IMR-90 (cell line): ENCODE measurements around the gene GAL3ST3. TPM values are rescaled to one million over a fixed set of nuclear protein-coding genes. Genes with fewer than 3 reads are reported as not detected.

Source experiments
- ATAC-seq: fragments of 200-7000 bp; cut with Tn5 transposase; 2 replicates; pipeline ENCODE4 v1.9.1; 2020; ENCODE audit warnings: low read depth, mild to moderate bottlenecking, moderate library complexity
- BruUV-seq: library from RNA; stranded (reverse); fragments of 400-500 nt; replicated peaks from 2 replicates; lab custom pipeline; 2021; lab: Mats Ljungman, UMichigan
- CTCF ChIA-PET: fragments of 300-600 bp; formaldehyde crosslinking; extraction: SDS; loops from one replicate; lab custom pipeline; 2021; ENCODE audit warnings: antibody characterized with exemption; lab: Yijun Ruan, JAX
- POLR2A ChIA-PET: fragments of 300-600 bp; sonication (Branson Sonifier 250); formaldehyde crosslinking; loops from one replicate; lab custom pipeline; 2022; ENCODE audit warnings: antibody characterized with exemption; ENCODE audit not compliant: unreplicated experiment; lab: Charles Lee
- DNase-seq: peaks from one replicate; pipeline ENCODE4 v3.0.0; 2013
- H2AFZ ChIP-seq: replicated peaks from 2 replicates; pipeline ENCODE3; 2013; ENCODE audit warnings: low read length, mild to moderate bottlenecking; ENCODE audit not compliant: poor library complexity
- H2AK5ac ChIP-seq: 2 replicates; pipeline ENCODE4 v1.6.1; 2013; ENCODE audit warnings: low read depth, low read length, inconsistent platforms
- H2AK9ac ChIP-seq: replicated peaks from 2 replicates; pipeline ENCODE3; 2013; ENCODE audit warnings: mild to moderate bottlenecking, low read depth, low read length, moderate library complexity; ENCODE audit not compliant: poor library complexity
- H2BK120ac ChIP-seq: 2 replicates; pipeline ENCODE4 v1.6.1; 2013; ENCODE audit warnings: low read depth, low read length, inconsistent platforms
- H2BK15ac ChIP-seq: 3 replicates; pipeline ENCODE4 v1.6.1; 2013; ENCODE audit warnings: low read depth, low read length, inconsistent platforms
- H2BK20ac ChIP-seq: 2 replicates; pipeline ENCODE4 v1.6.1; 2013; ENCODE audit warnings: low read depth, mild to moderate bottlenecking, inconsistent platforms, low read length, moderate library complexity
- H2BK5ac ChIP-seq: 2 replicates; pipeline ENCODE4 v1.6.1; 2013; ENCODE audit warnings: mild to moderate bottlenecking, low read depth, low read length, inconsistent platforms; ENCODE audit not compliant: poor library complexity, severe bottlenecking
- H3K14ac ChIP-seq: replicated peaks from 2 replicates; pipeline ENCODE4 v1.6.1; 2013; ENCODE audit warnings: low read depth, low read length, inconsistent platforms
- H3K18ac ChIP-seq: 2 replicates; pipeline ENCODE4 v1.6.1; 2013; ENCODE audit warnings: low read depth, low read length, control low read depth
- H3K23ac ChIP-seq: 2 replicates; pipeline ENCODE4 v1.6.1; 2013; ENCODE audit warnings: low read depth, low read length, inconsistent platforms
- H3K27ac ChIP-seq: 2 replicates; pipeline ENCODE4 v1.5.1; 2013; ENCODE audit warnings: mild to moderate bottlenecking, control low read depth, low read length; ENCODE audit not compliant: insufficient read depth
- H3K27me3 ChIP-seq: 2 replicates; pipeline ENCODE4 v1.6.1; 2013; ENCODE audit warnings: low read length; ENCODE audit not compliant: control insufficient read depth, insufficient read depth
- H3K36me3 ChIP-seq: 2 replicates; pipeline ENCODE4 v1.6.1; 2013; ENCODE audit warnings: low read length, mixed read lengths; ENCODE audit not compliant: control insufficient read depth, insufficient read depth
- H3K4ac ChIP-seq: 2 replicates; pipeline ENCODE4 v1.6.1; 2013; ENCODE audit warnings: low read depth, low read length, inconsistent platforms
- H3K4me1 ChIP-seq: 2 replicates; pipeline ENCODE4 v1.6.1; 2013; ENCODE audit warnings: low read length, mixed read lengths; ENCODE audit not compliant: control insufficient read depth, insufficient read depth
- H3K4me2 ChIP-seq: 2 replicates; pipeline ENCODE4 v1.6.1; 2013; ENCODE audit warnings: low read depth, mild to moderate bottlenecking, control low read depth, low read length, moderate library complexity
- H3K4me3 ChIP-seq: 2 replicates; pipeline ENCODE4 v1.5.1; 2013; ENCODE audit warnings: low read depth, mild to moderate bottlenecking, control low read depth, low read length, moderate library complexity; ENCODE audit not compliant: insufficient read depth
- H3K56ac ChIP-seq: 2 replicates; pipeline ENCODE4 v1.6.1; 2013; ENCODE audit warnings: low read length, inconsistent platforms; ENCODE audit not compliant: insufficient read depth; ENCODE audit errors: extremely low read depth
- H3K79me1 ChIP-seq, 2 experiments: 2 replicates each; pipeline ENCODE4 v1.6.1; 2013; ENCODE audit warnings: low read length in 2 of 2, inconsistent platforms in 1 of 2, low read depth in 1 of 2
- H3K9ac ChIP-seq: 2 replicates; pipeline ENCODE4 v1.6.1; 2013; ENCODE audit warnings: low read depth, low read length, control low read depth
- H3K9me1 ChIP-seq: 2 replicates; pipeline ENCODE4 v1.6.1; 2013; ENCODE audit warnings: low read length, inconsistent platforms; ENCODE audit not compliant: insufficient read depth
- H3K9me3 ChIP-seq: 2 replicates; pipeline ENCODE4 v1.6.1; 2013; ENCODE audit warnings: low read length; ENCODE audit not compliant: control insufficient read depth, insufficient read depth
- H4K20me1 ChIP-seq: 2 replicates; pipeline ENCODE4 v1.6.1; 2013; ENCODE audit warnings: low read length, inconsistent platforms; ENCODE audit not compliant: insufficient read depth
- H4K5ac ChIP-seq: 2 replicates; pipeline ENCODE4 v1.6.1; 2013; ENCODE audit warnings: mild to moderate bottlenecking, low read depth, low read length, control low read depth
- H4K8ac ChIP-seq, 2 experiments: 2 replicates each; pipeline ENCODE4 v1.6.1; 2013; ENCODE audit warnings: low read depth in 2 of 2, low read length in 2 of 2, control low read depth in 1 of 2, inconsistent platforms in 1 of 2
- H4K91ac ChIP-seq: 2 replicates; pipeline ENCODE4 v1.6.1; 2013; ENCODE audit warnings: low read depth, low read length, inconsistent platforms; ENCODE audit not compliant: insufficient read depth
- BHLHE40 ChIP-seq: fragments of 150-350 bp; IDR thresholded peaks from 2 replicates; pipeline ENCODE4 v1.6.1; 2016; ENCODE audit warnings: mild to moderate bottlenecking, low read depth, low read length
- CEBPB ChIP-seq: IDR thresholded peaks from 2 replicates; pipeline ENCODE4 v1.6.1; 2012; ENCODE audit warnings: low read depth, low read length, improper control_type of control experiment
- CHD1 ChIP-seq: IDR thresholded peaks from 2 replicates; pipeline ENCODE4 v1.6.1; 2012; ENCODE audit warnings: low read depth, low read length, improper control_type of control experiment
- CTCF ChIP-seq: conservative IDR thresholded peaks from 2 replicates; pipeline ENCODE4 v1.5.1; 2012; ENCODE audit warnings: mild to moderate bottlenecking, low read depth, low read length, improper control_type of control experiment
- FOS ChIP-seq: fragments of 150-350 bp; IDR thresholded peaks from 2 replicates; pipeline ENCODE4 v1.6.1; 2016; ENCODE audit warnings: low read depth, low read length
- MAFK ChIP-seq: IDR thresholded peaks from 2 replicates; pipeline ENCODE4 v1.6.1; 2012; ENCODE audit warnings: low read depth, low read length, improper control_type of control experiment
- MAZ ChIP-seq: IDR thresholded peaks from 2 replicates; pipeline ENCODE4 v1.6.1; 2012; ENCODE audit warnings: low read depth, mild to moderate bottlenecking, low read length, improper control_type of control experiment, moderate library complexity, borderline replicate concordance
- MXI1 ChIP-seq: IDR thresholded peaks from 2 replicates; pipeline ENCODE4 v1.6.1; 2012; ENCODE audit warnings: low read depth, mild to moderate bottlenecking, low read length, moderate library complexity, borderline replicate concordance
- POLR2A ChIP-seq: IDR thresholded peaks from 2 replicates; pipeline ENCODE4 v1.6.1; 2012; ENCODE audit warnings: mild to moderate bottlenecking, low read depth, low read length
- WGBS, 2 experiments: methylation state at CpG; one replicate each; pipeline versions ENCODE4 v1.1.5 to v1.1.7; 2013; ENCODE audit warnings: missing lambda C conversion rate in 2 of 2; ENCODE audit not compliant: insufficient read length in 1 of 2; ENCODE audit errors: extremely low coverage in 2 of 2; 5-methylcytosine and 5-hydroxymethylcytosine counted together
- dilution Hi-C: fragments of 300-500 bp; cut with HindIII; formaldehyde crosslinking; loops from one replicate; pipeline ENCODE4 v1.14.3; 2018; ENCODE audit warnings: low sequenced_read_pairs; ENCODE audit not compliant: unreplicated experiment
- in situ Hi-C: fragments of 300-500 bp; cut with MboI; formaldehyde crosslinking; loops from 3 replicates; pipeline ENCODE4 v1.14.3; 2019; ENCODE audit warnings: low sequenced_read_pairs, inconsistent platforms, mixed read lengths
- intact Hi-C: fragments of 100-400 bp; cut with micrococcal nuclease; formaldehyde crosslinking; loops from 2 replicates; pipeline ENCODE4 v1.10.0; 2022
- polyA plus RNA-seq, 3 experiments: library from polyadenylated mRNA; depleted of rRNA; stranded (reverse); fragments of >200 nt; gene quantifications; 2 replicates each; pipeline ENCODE4 v1.2.3, GENCODE V29; 2012; ENCODE audit warnings: low replicate concordance in 1 of 3
- total RNA-seq: library from RNA; depleted of rRNA; stranded (reverse); fragments of >200 nt; gene quantifications from 2 replicates; pipeline ENCODE4 v1.2.3, GENCODE V29; 2012

The GAL3ST3 gene
- total and polyA plus RNA-seq, 2 of the 4 experiments (the other 2 are of a cell fraction) = 0.19 TPM; not detected in 1

GRCh38 chr11:66075273-66075672 is 26.3 kb upstream of the GAL3ST3 start:
- Histone ChIP-seq H4K5ac (no peak overlapping the region), H3K14ac (no peak overlapping the region), H4K91ac (no peak overlapping the region), H3K4ac (no peak overlapping the region), H3K9me1 (peaks cover 16% of the 10 kb centered on the region), H2AK9ac (no peak overlapping the region), H3K36me3 (peaks cover 12% of the 10 kb centered on the region), H3K56ac (no peak overlapping the region), H2BK5ac (no peak overlapping the region), H4K8ac (no peak overlapping the region), H4K20me1 (peaks cover 47% of the 10 kb centered on the region), H2AFZ (no peak overlapping the region), H3K23ac (no peak overlapping the region), H3K18ac (no peak overlapping the region), H3K4me3 (no peak overlapping the region), H3K9ac (no peak overlapping the region), H2BK120ac (no peak overlapping the region), H3K4me2 (no peak overlapping the region), H2BK20ac (no peak overlapping the region), H3K27me3 (no peaks in the 10 kb centered on the region), H3K9me3 (no peaks in the 10 kb centered on the region), H3K79me1 (peaks cover 37 to 74% of the 10 kb centered on the region in 2 experiments), H2BK15ac (no peak overlapping the region), H2AK5ac (no peak overlapping the region), H3K4me1 (peaks cover 8% of the 10 kb centered on the region), H3K27ac (no peak overlapping the region)
- intact Hi-C loops = no loop called here
- dilution Hi-C loops = no loop called here
- in situ Hi-C loops = no loop called here
- ChIA-PET POLR2A (no interaction called here), CTCF (no interaction called here)
- WGBS, 2 experiments = no CpG with 5 or more reads among the region's 4 CpGs
- TF ChIP-seq CTCF = no peak
- no peak for TF ChIP-seq MAZ
- no peak for TF ChIP-seq BHLHE40
- TF ChIP-seq CEBPB = no peak
- no peak for TF ChIP-seq CHD1
- no peak for TF ChIP-seq MAFK
- no peak for TF ChIP-seq FOS
- no peak for TF ChIP-seq POLR2A
- TF ChIP-seq MXI1 = no peak
- BruUV-seq = no TSS peak
- DNase-seq (no peak), ATAC-seq (no peak)
